ENCODE results near the gene CNOT2.

CNOT2 gene

GRCh38 chr12:70353780-70354660 lies 110.8 kb downstream of the CNOT2 start:
- H3K4me3 ChIP-seq (ENCODE audit: low read depth, low read length): no peak overlapping the region
- DNase-seq (ENCODE audit: low read depth): no peak
- TF ChIP-seq CTCF (IDR thresholded peaks at IDR 0.05; ENCODE audit: low read depth, low read length, missing control alignments): no peak
- in situ Hi-C loops (cut with HindIII; ENCODE audit: low sequenced_read_pairs): loop anchor here (25.0 kb wide), 1 partner anchor 467 kb away; no protein-coding TSS in a partner anchor

- no peak for TF ChIP-seq CTCF (IDR thresholded peaks at IDR 0.05; ENCODE audit: low read depth, low read length, missing control alignments)
- no peak overlapping the region for H3K4me3 ChIP-seq (ENCODE audit: low read depth, low read length)
- DNase-seq (ENCODE audit: low read depth): no peak
- in situ Hi-C loops (cut with HindIII; ENCODE audit: low sequenced_read_pairs): loop anchor here (25.0 kb wide), 1 partner anchor 467 kb away; no protein-coding TSS in a partner anchor
These were observed 111.6 kb downstream of the CNOT2 start for GRCh38 chr12:70354787-70355186.

DNA sequence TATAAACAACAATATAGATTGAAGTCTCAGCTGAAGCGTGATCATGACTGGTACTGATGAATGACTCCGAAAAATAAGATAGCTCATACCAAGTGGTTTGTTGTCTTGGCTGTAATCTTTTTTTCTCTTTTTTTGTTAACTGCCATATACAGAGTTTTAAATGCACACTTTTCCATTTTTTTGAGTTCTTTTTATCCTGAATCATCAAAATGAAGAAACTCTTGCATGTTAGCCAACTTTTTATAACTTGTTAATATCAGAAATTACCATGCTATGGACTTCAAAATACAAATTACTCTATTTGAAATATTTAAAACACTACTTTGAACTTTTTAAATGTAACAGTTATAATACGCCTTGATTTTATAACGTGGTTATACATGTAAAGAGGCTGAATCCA lies 112.7 kb downstream of the CNOT2 start:
- TF ChIP-seq CTCF (IDR thresholded peaks at IDR 0.05; ENCODE audit: low read depth, low read length, missing control alignments): no peak
- DNase-seq (ENCODE audit: low read depth): no peak
- in situ Hi-C loops (cut with HindIII; ENCODE audit: low sequenced_read_pairs): loop anchor here (25.0 kb wide), 1 partner anchor 469 kb away; no protein-coding TSS in a partner anchor
- no peak overlapping the region for H3K4me3 ChIP-seq (ENCODE audit: low read depth, low read length)

- in situ Hi-C loops (cut with HindIII; ENCODE audit: low sequenced_read_pairs): loop anchor here (25.0 kb wide), 1 partner anchor 472 kb away; no protein-coding TSS in a partner anchor
- no peak for DNase-seq (ENCODE audit: low read depth)
- no peak for TF ChIP-seq CTCF (IDR thresholded peaks at IDR 0.05; ENCODE audit: low read depth, low read length, missing control alignments)
- no peak overlapping the region for H3K4me3 ChIP-seq (ENCODE audit: low read depth, low read length)
These were observed 116.4 kb downstream of the CNOT2 start for GRCh38 chr12:70359458-70360197.

DNA sequence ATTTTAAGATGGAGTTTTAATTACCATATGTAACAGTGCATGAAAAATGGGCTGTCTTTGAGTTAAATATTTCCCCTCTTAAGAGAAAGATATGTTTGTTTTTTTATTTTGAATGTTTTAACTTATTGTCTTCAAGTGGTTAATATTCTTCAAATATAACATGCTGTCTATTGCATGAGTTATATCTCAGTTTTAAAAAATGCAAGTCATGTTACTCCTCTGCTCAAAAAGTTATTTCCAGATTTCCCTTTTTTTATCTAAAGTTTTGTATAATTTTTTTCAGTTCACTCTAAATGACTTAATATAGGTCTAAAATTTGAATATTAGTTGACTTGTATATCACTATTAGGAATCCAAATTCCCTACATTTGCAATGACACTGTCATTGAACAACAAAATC lies 117.0 kb downstream of the CNOT2 start:
- in situ Hi-C loops (cut with HindIII; ENCODE audit: low sequenced_read_pairs): loop anchor here (25.0 kb wide), 1 partner anchor 473 kb away; no protein-coding TSS in a partner anchor
- TF ChIP-seq CTCF (IDR thresholded peaks at IDR 0.05; ENCODE audit: low read depth, low read length, missing control alignments): no peak
- no peak overlapping the region for H3K4me3 ChIP-seq (ENCODE audit: low read depth, low read length)
- DNase-seq (ENCODE audit: low read depth): no peak

DNA sequence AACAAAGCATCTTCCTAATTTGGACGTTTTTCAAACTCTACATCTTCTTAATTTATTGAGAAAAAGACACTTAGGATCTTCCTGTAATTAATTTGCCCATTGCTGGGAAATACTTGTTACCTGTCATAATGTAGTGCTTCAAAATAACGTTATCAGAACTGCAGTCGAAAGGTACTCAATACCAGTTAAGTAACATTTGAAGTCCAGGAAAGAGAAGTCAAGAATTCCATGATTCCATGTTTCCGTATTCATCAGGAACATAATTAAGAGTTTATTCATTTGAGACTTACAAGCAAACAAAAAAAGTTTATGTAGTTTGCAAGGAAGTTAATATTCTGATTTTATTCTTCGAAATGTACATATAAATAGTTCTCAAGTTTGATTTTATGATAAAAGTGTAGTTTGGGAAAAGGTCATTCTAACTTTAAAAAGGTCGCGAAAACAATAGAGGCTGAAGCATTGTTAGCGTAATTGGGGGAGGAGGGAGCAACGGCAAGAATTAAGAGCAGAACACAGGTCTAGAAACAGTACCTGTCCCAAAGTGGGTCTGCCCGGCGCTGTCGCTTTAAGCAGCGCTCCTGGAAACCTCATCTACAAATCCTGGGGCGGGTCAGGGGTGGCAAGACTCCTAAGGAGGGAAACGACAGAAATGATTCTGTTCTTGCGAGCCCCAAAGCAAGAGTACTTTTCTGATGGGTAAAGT lies 121.6 kb downstream of the CNOT2 start:
- H3K4me3 ChIP-seq (ENCODE audit: low read depth, low read length): no peak overlapping the region
- in situ Hi-C loops (cut with HindIII; ENCODE audit: low sequenced_read_pairs): loop anchor here (25.0 kb wide), 1 partner anchor 478 kb away; no protein-coding TSS in a partner anchor
- DNase-seq (ENCODE audit: low read depth): no peak
- no peak for TF ChIP-seq CTCF (IDR thresholded peaks at IDR 0.05; ENCODE audit: low read depth, low read length, missing control alignments)

All from astrocyte of the cerebellum (primary cell).